Measurements from ENCODE around the gene TNNI3.
"Not testable (repeated sequence)": the region's sequence is repeated elsewhere in the genome, so short reads cannot be mapped to it uniquely, and the experiment has no call there.

TNNI3 gene

DNA sequence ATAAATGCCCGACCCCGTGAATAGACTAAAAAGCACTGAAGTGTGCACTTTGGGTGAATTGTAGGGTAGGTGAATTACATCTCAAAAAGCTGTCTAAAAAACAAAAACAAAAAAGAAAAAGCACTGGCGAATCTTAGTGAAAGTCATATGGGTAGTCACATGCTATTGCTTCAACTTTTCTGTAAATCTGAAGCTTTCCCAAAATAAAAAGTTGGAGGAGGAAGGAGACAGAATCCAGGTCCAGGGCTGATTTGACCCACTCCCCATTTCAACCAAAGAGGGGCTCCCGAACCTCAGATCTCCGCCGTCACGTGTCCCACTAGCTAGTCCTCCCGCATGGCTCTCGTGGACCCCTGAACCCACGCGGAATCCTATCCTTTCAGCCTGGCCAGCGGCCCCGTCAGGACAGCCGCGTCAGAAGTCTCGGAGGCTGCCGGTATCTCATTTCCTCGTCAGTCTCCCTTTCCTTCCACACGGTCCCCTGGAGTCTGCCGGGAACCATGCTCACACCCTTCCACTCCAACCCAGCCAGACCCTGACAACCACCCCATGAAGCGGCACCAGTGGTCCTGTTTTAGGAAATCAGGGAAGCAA lies 46.2 kb downstream of the TNNI3 start:
- no peak for DNase-seq

DNA sequence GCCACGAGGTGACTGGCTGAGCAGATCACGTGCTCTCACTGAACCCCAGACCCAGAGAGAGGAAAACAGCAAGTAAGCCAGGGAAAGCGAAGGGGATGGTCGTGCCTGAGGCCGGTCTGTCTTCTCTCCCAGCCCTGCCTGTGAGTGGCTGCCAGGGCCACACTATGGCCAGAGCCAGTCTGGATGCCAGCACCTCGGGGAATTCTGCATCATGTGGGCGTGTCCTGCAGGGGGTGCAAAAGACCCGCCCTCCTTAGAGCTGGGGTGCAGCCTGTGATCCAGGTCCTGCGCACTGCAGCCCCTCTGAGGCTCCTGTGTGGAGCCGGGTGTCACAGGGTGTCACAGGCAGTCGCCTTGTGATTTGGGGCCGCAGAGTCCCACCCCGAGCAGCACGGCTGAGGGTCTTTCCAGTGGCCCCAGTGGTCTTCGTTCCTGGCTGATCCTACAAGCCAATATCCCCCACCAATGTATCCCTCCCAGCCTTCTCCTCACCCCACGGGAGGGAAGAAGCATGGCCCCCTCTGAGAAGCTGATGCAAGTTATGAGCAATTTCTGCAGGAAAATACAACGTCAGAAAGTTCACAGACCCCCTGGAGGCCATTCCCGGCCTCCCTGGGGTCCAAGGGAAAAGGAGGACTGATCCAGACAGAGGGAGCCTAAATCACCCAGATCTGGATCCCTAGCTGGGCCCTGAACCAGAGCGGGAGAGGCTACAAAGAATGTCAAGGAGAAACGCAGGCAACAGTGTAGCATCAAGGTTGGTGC lies 47.8 kb downstream of the TNNI3 start:
- DNase-seq, result no peak

DNA sequence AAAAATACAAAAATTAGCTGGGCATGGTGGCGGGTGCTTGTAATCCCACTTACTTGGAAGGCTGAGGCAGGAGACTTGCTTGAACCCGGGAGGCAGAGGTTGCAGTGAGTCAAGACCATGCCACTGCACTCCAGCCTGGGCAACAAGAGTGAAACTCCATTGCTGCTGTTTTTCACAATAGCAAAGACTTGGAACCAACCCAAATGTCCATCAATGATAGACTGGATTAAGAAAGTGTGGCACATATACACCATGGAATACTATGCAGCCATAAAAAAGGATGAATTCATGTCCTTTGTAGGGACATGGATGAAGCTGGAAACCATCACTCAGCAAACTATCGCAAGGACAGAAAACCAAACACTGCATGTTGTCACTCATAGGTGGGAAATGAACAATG lies 50.3 kb downstream of the TNNI3 start:
- DNase-seq, result not testable (repeated sequence)

DNA sequence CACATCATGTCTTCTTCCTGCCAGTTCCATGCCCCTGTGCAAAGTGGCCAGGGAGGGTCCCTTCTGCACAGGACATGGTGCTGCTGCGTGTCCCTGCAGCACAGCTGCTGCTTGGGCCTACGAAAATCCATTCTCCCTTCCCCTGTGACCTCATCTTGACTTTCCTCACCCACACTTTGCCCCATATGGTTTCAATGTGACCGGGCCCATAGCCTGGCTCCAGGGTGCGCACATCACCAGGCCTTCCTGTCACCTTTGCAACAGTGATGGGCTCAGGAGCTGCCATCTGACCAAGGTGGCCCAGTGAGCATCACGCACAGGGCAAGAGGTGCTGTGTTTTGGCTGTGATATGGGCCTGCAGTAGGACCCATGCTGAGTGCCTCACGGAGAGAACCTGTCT lies 50.9 kb downstream of the TNNI3 start:
- no peak for DNase-seq

DNA sequence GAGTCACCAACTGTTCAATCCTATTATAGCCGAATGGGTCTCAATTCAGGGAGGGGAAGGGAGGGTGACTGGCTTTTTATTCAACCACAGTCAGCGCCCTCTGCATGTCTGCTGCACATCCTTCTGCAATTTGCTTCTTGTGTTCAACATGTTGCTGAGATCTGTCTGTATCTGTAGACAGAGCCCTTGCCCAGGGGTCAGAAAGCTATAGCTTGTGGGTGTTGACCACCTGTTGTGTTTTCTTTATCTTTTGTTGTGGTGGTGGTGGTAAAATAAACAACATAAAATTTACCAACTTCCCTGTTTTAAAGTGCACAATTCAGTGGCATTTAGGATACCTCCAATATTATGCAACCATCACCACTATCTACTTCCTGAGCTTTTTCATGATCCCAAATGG lies 52.3 kb downstream of the TNNI3 start:
- no peak for DNase-seq

DNA sequence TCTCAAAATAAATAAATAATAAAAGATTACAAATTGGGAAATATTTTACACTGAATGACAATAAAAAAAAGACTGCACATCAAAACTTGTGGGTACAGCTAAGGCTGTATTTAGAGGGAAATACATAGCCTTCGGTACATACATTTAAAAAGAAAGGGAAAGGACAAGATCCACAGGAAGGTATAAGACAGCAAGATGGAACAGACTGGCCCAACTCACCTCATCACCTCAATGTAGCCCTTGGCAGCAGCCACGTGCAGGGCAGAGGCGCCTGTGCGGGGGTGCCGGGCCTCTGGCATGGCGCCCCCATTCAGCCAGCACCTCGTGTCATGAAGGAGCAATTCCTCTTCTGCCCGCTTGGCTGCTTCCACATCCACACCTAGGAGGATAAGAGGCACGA lies 54.3 kb downstream of the TNNI3 start:
- no peak for DNase-seq

Data from right forelimb (tissue), 1 donor.